Loucy (cell line): ENCODE results near the gene KLHDC3.

Experiments
- CTCF ChIP-seq: fragments of 200-600 bp; sonication (generic); conservative IDR thresholded peaks from 2 replicates; pipeline ENCODE4 v1.5.1; 2014; ENCODE audit warnings: mild to moderate bottlenecking, antibody characterized with exemption, low read length
- EZH2phosphoT487 ChIP-seq: fragments of 200-600 bp; IDR thresholded peaks from 2 replicates; pipeline ENCODE4 v1.6.1; 2018; ENCODE audit warnings: antibody characterized with exemption, mild to moderate bottlenecking, moderate library complexity, borderline replicate concordance

GRCh38 chr6:42988486-42989020 is 25.5 kb upstream of the KLHDC3 start:
- TF ChIP-seq CTCF, result no peak
- no peak for TF ChIP-seq EZH2phosphoT487
